ENCODE data around the gene EVI5L. TPM values are rescaled to one million over a fixed set of nuclear protein-coding genes. Genes with fewer than 3 reads are reported as not detected.

EVI5L gene
- total RNA-seq = 19.5 and 19.7 TPM in 2 replicates

DNA sequence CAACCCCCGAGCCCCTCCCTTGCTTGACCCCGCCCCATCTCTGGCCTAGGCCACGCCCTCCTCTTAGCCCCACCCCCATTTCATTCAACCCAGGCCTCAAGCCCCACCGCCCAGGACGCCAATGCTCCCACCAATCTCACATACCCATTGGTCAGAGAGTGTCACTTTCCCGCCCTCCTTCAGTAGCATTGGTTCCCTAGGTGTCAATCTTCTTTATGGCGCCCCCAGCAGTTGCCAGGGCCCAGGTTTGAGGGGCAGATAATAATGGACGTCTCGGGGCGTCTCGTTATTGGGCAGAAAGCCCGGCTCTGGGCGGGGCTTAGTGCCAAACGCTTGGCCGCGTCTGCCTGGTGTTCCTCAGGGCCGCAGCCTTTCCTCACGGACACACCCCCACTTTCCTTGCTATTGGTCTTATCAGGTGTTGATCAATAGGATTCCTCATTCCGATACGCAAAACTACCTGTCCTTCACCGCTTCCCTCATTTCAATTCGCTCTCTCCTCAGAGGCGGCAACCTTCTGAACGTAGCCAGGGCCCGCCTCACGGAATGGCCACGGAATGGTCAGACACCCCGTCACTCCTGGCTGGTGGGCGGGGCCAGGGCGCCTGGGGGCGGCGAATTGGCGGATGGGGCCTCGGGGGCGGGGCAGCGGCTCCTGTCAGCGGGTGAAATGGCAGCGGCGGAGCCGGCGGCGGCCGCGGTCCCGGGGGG is at the start of gene EVI5L:
TSS of gene EVI5L (plus strand) at position 658 of the 711 bp plus-strand sequence. CDS start 16,325 bp downstream, outside the sequence.

DNA sequence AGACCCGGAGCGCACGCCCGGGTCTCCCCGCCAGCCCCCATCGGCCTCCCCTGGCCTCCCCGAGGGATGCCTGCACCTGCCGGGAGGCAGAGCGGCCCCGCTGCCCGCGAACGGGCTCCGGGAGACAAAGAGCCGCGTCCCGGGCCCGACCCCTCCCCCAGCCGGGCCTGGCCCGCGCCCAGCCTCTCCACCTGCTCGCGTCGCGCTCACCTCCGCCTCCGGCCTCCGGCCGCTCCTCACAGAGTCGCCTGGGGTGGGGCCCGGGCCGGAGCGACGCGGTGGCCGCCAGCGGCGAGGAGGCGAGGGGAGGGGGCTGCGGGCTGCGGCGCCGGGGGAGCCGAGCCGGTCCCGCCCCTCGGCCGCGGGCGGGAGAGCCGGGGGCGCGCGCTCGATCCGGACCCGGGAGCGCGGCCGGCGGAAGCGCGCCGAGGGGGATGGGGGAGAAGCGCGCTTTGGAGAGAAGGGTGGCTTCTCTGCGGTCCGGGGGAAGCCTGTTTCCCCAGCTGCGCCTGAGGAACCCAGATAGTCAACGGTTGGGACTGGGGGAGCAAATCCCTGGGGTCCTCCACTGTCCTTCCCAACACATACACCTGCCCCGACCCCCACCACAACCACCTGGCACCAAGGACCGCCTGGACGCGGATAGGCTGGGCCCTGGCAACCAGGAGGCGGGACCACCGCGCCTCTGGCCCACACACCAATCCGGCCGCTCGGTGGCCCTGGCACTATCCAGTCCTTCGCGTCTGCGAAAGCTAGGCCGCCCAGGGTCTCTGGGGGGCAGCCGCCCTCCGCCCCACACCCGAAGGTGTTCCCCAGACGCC is 44.3 kb downstream of the EVI5L start, which contains the start of gene PRR36:
TSS of gene PRR36 (minus strand) at position 315 of the 821 bp plus-strand sequence. CDS start 701 bp downstream, outside the sequence.

DNA sequence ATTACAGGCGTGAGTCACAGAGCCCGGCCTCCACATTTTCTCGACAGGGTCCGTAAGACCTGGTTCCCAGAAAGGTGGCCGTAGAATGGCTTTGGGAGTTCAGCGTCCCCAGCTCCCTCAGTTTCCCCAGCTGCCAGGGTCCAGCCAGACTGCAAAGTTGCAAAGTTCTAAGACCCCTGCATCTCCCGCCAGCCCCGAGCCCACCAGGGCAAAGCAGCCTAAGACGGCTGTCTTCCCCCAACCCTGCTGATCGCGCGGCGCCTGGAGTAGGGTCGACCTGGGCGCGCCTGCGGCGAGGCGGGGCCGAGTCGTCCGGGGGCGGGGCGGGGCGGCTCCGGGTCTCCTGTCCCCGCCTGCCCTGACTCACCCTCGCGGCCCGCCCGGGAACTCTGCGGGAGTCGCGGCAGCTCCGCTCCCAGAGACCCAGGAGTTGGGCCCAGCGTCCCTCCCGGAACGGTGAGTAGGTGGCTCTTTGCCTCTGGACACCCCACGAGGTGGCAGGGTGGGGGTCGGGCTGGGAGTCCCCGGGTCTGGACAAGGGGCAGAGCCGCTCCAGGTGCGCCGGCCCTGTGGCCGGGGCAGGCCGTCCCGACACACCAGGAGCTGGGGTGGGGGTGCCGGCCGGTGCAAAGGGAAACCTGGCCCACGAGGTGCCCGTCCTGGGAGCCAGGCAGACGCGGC is 58.3 kb downstream of the EVI5L start, which contains the start of gene LRRC8E:
TSS of gene LRRC8E (plus strand) at position 366 of the 681 bp plus-strand sequence. CDS start 7,094 bp downstream, outside the sequence.

DNA sequence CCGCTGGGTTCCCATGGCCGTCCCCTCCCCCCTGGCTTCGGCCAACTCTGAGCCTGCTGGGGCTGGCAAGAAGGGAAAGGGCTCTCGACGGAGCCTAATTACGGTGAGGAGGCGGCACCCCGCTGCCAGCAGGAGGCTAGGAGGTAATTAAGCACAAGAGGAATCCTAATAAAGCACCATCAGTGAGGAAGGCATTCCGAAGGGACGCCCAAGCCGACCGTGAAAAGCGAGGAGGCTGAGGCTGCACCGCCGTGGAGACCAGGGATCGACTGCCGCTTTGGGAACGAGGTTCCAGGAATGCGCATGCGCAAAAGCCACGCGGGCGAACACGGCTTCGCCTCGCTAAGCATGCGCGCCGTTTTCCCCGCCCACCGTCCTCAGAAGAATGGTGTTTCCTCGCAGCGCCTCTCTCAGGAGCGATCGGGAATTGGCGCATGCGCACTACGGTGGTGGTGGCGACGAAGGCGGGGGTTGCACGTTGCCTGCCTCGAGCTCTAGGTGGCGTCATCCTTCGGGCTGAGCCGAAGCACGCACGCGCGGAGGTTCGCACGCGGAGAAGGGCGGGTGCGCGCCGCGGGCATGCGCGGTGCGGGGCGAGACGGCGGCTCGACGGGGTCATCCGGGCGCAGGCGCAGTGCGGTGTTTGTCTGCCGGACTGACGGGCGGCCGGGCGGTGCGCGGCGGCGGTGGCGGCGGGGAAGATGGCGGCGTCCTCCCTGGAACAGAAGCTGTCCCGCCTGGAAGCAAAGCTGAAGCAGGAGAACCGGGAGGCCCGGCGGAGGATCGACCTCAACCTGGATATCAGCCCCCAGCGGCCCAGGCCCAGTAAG is 73.4 kb downstream of the EVI5L start, which contains the start of gene MAP2K7:
TSS of gene MAP2K7 (plus strand) at position 634 of the 830 bp plus-strand sequence. CDS start at position 702, 68 bp downstream.

Other genes with a start within 250 kb of the EVI5L start
- not detected in 2 replicates for gene CAMSAP3, start 234.4 kb upstream of the EVI5L start, total RNA-seq
- 43.7 and 48.3 TPM in 2 replicates for gene XAB2, start 200.7 kb upstream of the EVI5L start, total RNA-seq
- 9.4 and 9.6 TPM in 2 replicates for gene PET100, start 200.4 kb upstream of the EVI5L start, total RNA-seq
- gene PCP2, start 196.5 kb upstream of the EVI5L start, total RNA-seq = not detected in 2 replicates
- gene STXBP2, start 193.1 kb upstream of the EVI5L start, total RNA-seq = 1.1 and 5.3 TPM in 2 replicates
- not detected in 2 replicates for gene RETN, start 161.2 kb upstream of the EVI5L start, total RNA-seq
- not detected in 2 replicates for gene MCEMP1, start 153.1 kb upstream of the EVI5L start, total RNA-seq
- gene TRAPPC5, start 149.4 kb upstream of the EVI5L start, total RNA-seq = 16.6 and 24.3 TPM in 2 replicates
- not detected in 2 replicates for gene FCER2, start 128.1 kb upstream of the EVI5L start, total RNA-seq
- gene CLEC4G, start 98.1 kb upstream of the EVI5L start, total RNA-seq = not detected in 2 replicates
- gene CD209, start 82.7 kb upstream of the EVI5L start, total RNA-seq = not detected in 2 replicates
- not detected in 2 replicates for gene CLEC4M, start 67.0 kb upstream of the EVI5L start, total RNA-seq
- gene PRR36, start 44.2 kb downstream of the EVI5L start, total RNA-seq = not detected in 2 replicates
- gene LRRC8E, start 58.3 kb downstream of the EVI5L start, total RNA-seq = 5.1 and 6.2 TPM in 2 replicates
- gene MAP2K7, start 73.7 kb downstream of the EVI5L start, total RNA-seq = 8.5 and 14.1 TPM in 2 replicates
- gene TGFBR3L, start 84.6 kb downstream of the EVI5L start, total RNA-seq = 0.37 and 0.78 TPM in 2 replicates
- gene SNAPC2, start 90.1 kb downstream of the EVI5L start, total RNA-seq = 27.4 and 31.6 TPM in 2 replicates
- gene CTXN1, start 95.9 kb downstream of the EVI5L start, total RNA-seq = 0.73 and 0.78 TPM in 2 replicates
- 51.6 and 53.3 TPM in 2 replicates for gene TIMM44, start 113.4 kb downstream of the EVI5L start, total RNA-seq
- 22.4 and 40.3 TPM in 2 replicates for gene ELAVL1, start 175.4 kb downstream of the EVI5L start, total RNA-seq
- gene CCL25, start 222.5 kb downstream of the EVI5L start, total RNA-seq = not detected in 2 replicates